IMR-90 (cell line): ENCODE measurements around the gene ADGRL3. TPM values are rescaled to one million over a fixed set of nuclear protein-coding genes. Genes with fewer than 3 reads are reported as not detected.

ENCODE experiments used
- ATAC-seq: fragments of 200-7000 bp; cut with Tn5 transposase; 2 replicates; pipeline ENCODE4 v1.9.1; 2020; ENCODE audit warnings: low read depth, mild to moderate bottlenecking, moderate library complexity
- BruUV-seq: library from RNA; stranded (reverse); fragments of 400-500 nt; replicated peaks from 2 replicates; lab custom pipeline; 2021; lab: Mats Ljungman, UMichigan
- CTCF ChIA-PET: fragments of 300-600 bp; formaldehyde crosslinking; extraction: SDS; loops from one replicate; lab custom pipeline; 2021; ENCODE audit warnings: antibody characterized with exemption; lab: Yijun Ruan, JAX
- POLR2A ChIA-PET: fragments of 300-600 bp; sonication (Branson Sonifier 250); formaldehyde crosslinking; loops from one replicate; lab custom pipeline; 2022; ENCODE audit warnings: antibody characterized with exemption; ENCODE audit not compliant: unreplicated experiment; lab: Charles Lee
- DNase-seq: peaks from one replicate; pipeline ENCODE4 v3.0.0; 2013
- H2AFZ ChIP-seq: replicated peaks from 2 replicates; pipeline ENCODE3; 2013; ENCODE audit warnings: low read length, mild to moderate bottlenecking; ENCODE audit not compliant: poor library complexity
- H2AK5ac ChIP-seq: 2 replicates; pipeline ENCODE4 v1.6.1; 2013; ENCODE audit warnings: low read depth, low read length, inconsistent platforms
- H2AK9ac ChIP-seq: replicated peaks from 2 replicates; pipeline ENCODE3; 2013; ENCODE audit warnings: mild to moderate bottlenecking, low read depth, low read length, moderate library complexity; ENCODE audit not compliant: poor library complexity
- H2BK120ac ChIP-seq: 2 replicates; pipeline ENCODE4 v1.6.1; 2013; ENCODE audit warnings: low read depth, low read length, inconsistent platforms
- H2BK15ac ChIP-seq: 3 replicates; pipeline ENCODE4 v1.6.1; 2013; ENCODE audit warnings: low read depth, low read length, inconsistent platforms
- H2BK20ac ChIP-seq: 2 replicates; pipeline ENCODE4 v1.6.1; 2013; ENCODE audit warnings: low read depth, mild to moderate bottlenecking, inconsistent platforms, low read length, moderate library complexity
- H2BK5ac ChIP-seq: 2 replicates; pipeline ENCODE4 v1.6.1; 2013; ENCODE audit warnings: mild to moderate bottlenecking, low read depth, low read length, inconsistent platforms; ENCODE audit not compliant: poor library complexity, severe bottlenecking
- H3K14ac ChIP-seq: replicated peaks from 2 replicates; pipeline ENCODE4 v1.6.1; 2013; ENCODE audit warnings: low read depth, low read length, inconsistent platforms
- H3K18ac ChIP-seq: 2 replicates; pipeline ENCODE4 v1.6.1; 2013; ENCODE audit warnings: low read depth, low read length, control low read depth
- H3K23ac ChIP-seq: 2 replicates; pipeline ENCODE4 v1.6.1; 2013; ENCODE audit warnings: low read depth, low read length, inconsistent platforms
- H3K27ac ChIP-seq: 2 replicates; pipeline ENCODE4 v1.5.1; 2013; ENCODE audit warnings: mild to moderate bottlenecking, control low read depth, low read length; ENCODE audit not compliant: insufficient read depth
- H3K27me3 ChIP-seq: 2 replicates; pipeline ENCODE4 v1.6.1; 2013; ENCODE audit warnings: low read length; ENCODE audit not compliant: control insufficient read depth, insufficient read depth
- H3K36me3 ChIP-seq: 2 replicates; pipeline ENCODE4 v1.6.1; 2013; ENCODE audit warnings: low read length, mixed read lengths; ENCODE audit not compliant: control insufficient read depth, insufficient read depth
- H3K4ac ChIP-seq: 2 replicates; pipeline ENCODE4 v1.6.1; 2013; ENCODE audit warnings: low read depth, low read length, inconsistent platforms
- H3K4me1 ChIP-seq: 2 replicates; pipeline ENCODE4 v1.6.1; 2013; ENCODE audit warnings: low read length, mixed read lengths; ENCODE audit not compliant: control insufficient read depth, insufficient read depth
- H3K4me2 ChIP-seq: 2 replicates; pipeline ENCODE4 v1.6.1; 2013; ENCODE audit warnings: low read depth, mild to moderate bottlenecking, control low read depth, low read length, moderate library complexity
- H3K4me3 ChIP-seq: 2 replicates; pipeline ENCODE4 v1.5.1; 2013; ENCODE audit warnings: low read depth, mild to moderate bottlenecking, control low read depth, low read length, moderate library complexity; ENCODE audit not compliant: insufficient read depth
- H3K56ac ChIP-seq: 2 replicates; pipeline ENCODE4 v1.6.1; 2013; ENCODE audit warnings: low read length, inconsistent platforms; ENCODE audit not compliant: insufficient read depth; ENCODE audit errors: extremely low read depth
- H3K79me1 ChIP-seq, 2 experiments: 2 replicates each; pipeline ENCODE4 v1.6.1; 2013; ENCODE audit warnings: low read length in 2 of 2, inconsistent platforms in 1 of 2, low read depth in 1 of 2
- H3K9ac ChIP-seq: 2 replicates; pipeline ENCODE4 v1.6.1; 2013; ENCODE audit warnings: low read depth, low read length, control low read depth
- H3K9me1 ChIP-seq: 2 replicates; pipeline ENCODE4 v1.6.1; 2013; ENCODE audit warnings: low read length, inconsistent platforms; ENCODE audit not compliant: insufficient read depth
- H3K9me3 ChIP-seq: 2 replicates; pipeline ENCODE4 v1.6.1; 2013; ENCODE audit warnings: low read length; ENCODE audit not compliant: control insufficient read depth, insufficient read depth
- H4K20me1 ChIP-seq: 2 replicates; pipeline ENCODE4 v1.6.1; 2013; ENCODE audit warnings: low read length, inconsistent platforms; ENCODE audit not compliant: insufficient read depth
- H4K5ac ChIP-seq: 2 replicates; pipeline ENCODE4 v1.6.1; 2013; ENCODE audit warnings: mild to moderate bottlenecking, low read depth, low read length, control low read depth
- H4K8ac ChIP-seq, 2 experiments: 2 replicates each; pipeline ENCODE4 v1.6.1; 2013; ENCODE audit warnings: low read depth in 2 of 2, low read length in 2 of 2, control low read depth in 1 of 2, inconsistent platforms in 1 of 2
- H4K91ac ChIP-seq: 2 replicates; pipeline ENCODE4 v1.6.1; 2013; ENCODE audit warnings: low read depth, low read length, inconsistent platforms; ENCODE audit not compliant: insufficient read depth
- BHLHE40 ChIP-seq: fragments of 150-350 bp; IDR thresholded peaks from 2 replicates; pipeline ENCODE4 v1.6.1; 2016; ENCODE audit warnings: mild to moderate bottlenecking, low read depth, low read length
- CEBPB ChIP-seq: IDR thresholded peaks from 2 replicates; pipeline ENCODE4 v1.6.1; 2012; ENCODE audit warnings: low read depth, low read length, improper control_type of control experiment
- CHD1 ChIP-seq: IDR thresholded peaks from 2 replicates; pipeline ENCODE4 v1.6.1; 2012; ENCODE audit warnings: low read depth, low read length, improper control_type of control experiment
- FOS ChIP-seq: fragments of 150-350 bp; IDR thresholded peaks from 2 replicates; pipeline ENCODE4 v1.6.1; 2016; ENCODE audit warnings: low read depth, low read length
- MAFK ChIP-seq: IDR thresholded peaks from 2 replicates; pipeline ENCODE4 v1.6.1; 2012; ENCODE audit warnings: low read depth, low read length, improper control_type of control experiment
- MAZ ChIP-seq: IDR thresholded peaks from 2 replicates; pipeline ENCODE4 v1.6.1; 2012; ENCODE audit warnings: low read depth, mild to moderate bottlenecking, low read length, improper control_type of control experiment, moderate library complexity, borderline replicate concordance
- MXI1 ChIP-seq: IDR thresholded peaks from 2 replicates; pipeline ENCODE4 v1.6.1; 2012; ENCODE audit warnings: low read depth, mild to moderate bottlenecking, low read length, moderate library complexity, borderline replicate concordance
- RAD21 ChIP-seq: IDR thresholded peaks from 2 replicates; pipeline ENCODE4 v1.6.1; 2012; ENCODE audit warnings: low read length, improper control_type of control experiment
- RCOR1 ChIP-seq: IDR thresholded peaks from 2 replicates; pipeline ENCODE4 v1.6.1; 2012; ENCODE audit warnings: mild to moderate bottlenecking, low read length, improper control_type of control experiment; ENCODE audit not compliant: insufficient replicate concordance
- RFX5 ChIP-seq: IDR thresholded peaks from 2 replicates; pipeline ENCODE4 v1.8.0; 2012; ENCODE audit warnings: low read depth, mild to moderate bottlenecking, low read length, moderate library complexity
- SMC3 ChIP-seq: fragments of 150-350 bp; IDR thresholded peaks from 2 replicates; pipeline ENCODE4 v1.6.1; 2016; ENCODE audit warnings: low read depth, mild to moderate bottlenecking, antibody characterized with exemption, low read length, moderate library complexity
- WGBS, 2 experiments: methylation state at CpG; one replicate each; pipeline versions ENCODE4 v1.1.5 to v1.1.7; 2013; ENCODE audit warnings: missing lambda C conversion rate in 2 of 2; ENCODE audit not compliant: insufficient read length in 1 of 2; ENCODE audit errors: extremely low coverage in 2 of 2; 5-methylcytosine and 5-hydroxymethylcytosine counted together
- dilution Hi-C: fragments of 300-500 bp; cut with HindIII; formaldehyde crosslinking; loops from one replicate; pipeline ENCODE4 v1.14.3; 2018; ENCODE audit warnings: low sequenced_read_pairs; ENCODE audit not compliant: unreplicated experiment
- in situ Hi-C: fragments of 300-500 bp; cut with MboI; formaldehyde crosslinking; loops from 3 replicates; pipeline ENCODE4 v1.14.3; 2019; ENCODE audit warnings: low sequenced_read_pairs, inconsistent platforms, mixed read lengths
- intact Hi-C: fragments of 100-400 bp; cut with micrococcal nuclease; formaldehyde crosslinking; loops from 2 replicates; pipeline ENCODE4 v1.10.0; 2022
- polyA plus RNA-seq, 3 experiments: library from polyadenylated mRNA; depleted of rRNA; stranded (reverse); fragments of >200 nt; gene quantifications; 2 replicates each; pipeline ENCODE4 v1.2.3, GENCODE V29; 2012; ENCODE audit warnings: low replicate concordance in 1 of 3
- total RNA-seq: library from RNA; depleted of rRNA; stranded (reverse); fragments of >200 nt; gene quantifications from 2 replicates; pipeline ENCODE4 v1.2.3, GENCODE V29; 2012
- TF ChIP-seq, protein P1 (sequence below): conservative IDR thresholded peaks from 2 replicates; pipeline ENCODE4 v1.5.1; 2012; ENCODE audit warnings: mild to moderate bottlenecking, low read depth, low read length, improper control_type of control experiment
- TF ChIP-seq, protein P2 (sequence below): fragments of 150-350 bp; IDR thresholded peaks from 2 replicates; pipeline ENCODE4 v1.6.1; 2017; ENCODE audit warnings: mild to moderate bottlenecking, antibody characterized with exemption, low read length, low read depth
- TF ChIP-seq, protein P3 (sequence below): fragments of 150-350 bp; IDR thresholded peaks from 2 replicates; pipeline ENCODE4 v1.6.1; 2016; ENCODE audit warnings: low read depth, mild to moderate bottlenecking, low read length, moderate library complexity, borderline replicate concordance

ADGRL3 gene
- total and polyA plus RNA-seq, 2 of the 4 experiments (the other 2 are of a cell fraction): 0.46 to 2.5 TPM

DNA sequence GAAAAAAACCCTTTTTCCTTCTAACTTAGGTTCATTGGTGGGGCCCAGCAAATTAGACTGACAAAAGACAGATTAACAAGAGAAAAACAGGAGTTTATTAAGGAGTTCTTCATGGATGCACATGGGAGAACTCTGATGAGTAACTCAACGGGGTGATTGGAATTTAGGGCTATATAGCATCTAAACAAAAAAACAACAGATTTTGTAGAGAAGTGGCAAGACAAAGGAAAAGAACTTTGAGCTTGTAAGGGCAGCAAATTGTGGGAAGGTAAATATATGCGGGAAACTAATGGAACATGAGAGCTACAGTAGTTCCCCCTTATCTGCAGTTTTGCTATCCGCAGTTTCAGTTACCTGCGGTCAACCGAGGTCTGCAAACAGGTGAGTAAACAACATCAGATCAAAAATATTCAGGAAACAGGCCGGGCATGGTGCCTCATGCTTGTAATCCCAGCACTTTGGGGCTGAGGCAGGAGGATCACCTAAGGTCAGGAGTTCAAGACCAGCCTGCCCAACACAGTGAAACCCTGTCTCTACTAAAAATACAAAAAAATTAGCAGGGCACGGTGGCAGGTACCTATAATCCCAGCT lies 573.6 kb downstream of the ADGRL3 start:
- Histone ChIP-seq H3K79me1 (no peaks in the 10 kb centered on the region), H3K4ac (no peak overlapping the region), H2BK5ac (no peak overlapping the region), H2BK15ac (no peak overlapping the region), H3K9me1 (no peaks in the 10 kb centered on the region), H3K27ac (no peak overlapping the region), H2BK120ac (no peak overlapping the region), H2AK9ac (no peak overlapping the region), H4K91ac (no peak overlapping the region), H3K27me3 (no peaks in the 10 kb centered on the region), H3K14ac (no peak overlapping the region), H4K5ac (no peak overlapping the region), H3K56ac (no peak overlapping the region), H4K20me1 (no peaks in the 10 kb centered on the region), H3K23ac (no peak overlapping the region), H3K4me2 (no peak overlapping the region), H3K9ac (no peak overlapping the region), H3K36me3 (no peaks in the 10 kb centered on the region), H2BK20ac (no peak overlapping the region), H3K9me3 (no peaks in the 10 kb centered on the region; the same call in 1 of the 2 replicates), H3K4me1 (no peaks in the 10 kb centered on the region), H3K4me3 (no peak overlapping the region), H2AFZ (no peak overlapping the region), H4K8ac (no peak overlapping the region), H2AK5ac (no peak overlapping the region), H3K18ac (no peak overlapping the region)
- ChIA-PET CTCF (no interaction called here), POLR2A (no interaction called here)
- BruUV-seq: no TSS peak
- TF ChIP-seq CEBPB (no peak), MXI1 (no peak), RFX5 (no peak), RCOR1 (no peak), RAD21 (no peak), SMC3 (no peak), BHLHE40 (no peak), CHD1 (no peak), FOS (no peak), MAZ (no peak), MAFK (no peak)
- TF ChIP-seq, protein P1, sequence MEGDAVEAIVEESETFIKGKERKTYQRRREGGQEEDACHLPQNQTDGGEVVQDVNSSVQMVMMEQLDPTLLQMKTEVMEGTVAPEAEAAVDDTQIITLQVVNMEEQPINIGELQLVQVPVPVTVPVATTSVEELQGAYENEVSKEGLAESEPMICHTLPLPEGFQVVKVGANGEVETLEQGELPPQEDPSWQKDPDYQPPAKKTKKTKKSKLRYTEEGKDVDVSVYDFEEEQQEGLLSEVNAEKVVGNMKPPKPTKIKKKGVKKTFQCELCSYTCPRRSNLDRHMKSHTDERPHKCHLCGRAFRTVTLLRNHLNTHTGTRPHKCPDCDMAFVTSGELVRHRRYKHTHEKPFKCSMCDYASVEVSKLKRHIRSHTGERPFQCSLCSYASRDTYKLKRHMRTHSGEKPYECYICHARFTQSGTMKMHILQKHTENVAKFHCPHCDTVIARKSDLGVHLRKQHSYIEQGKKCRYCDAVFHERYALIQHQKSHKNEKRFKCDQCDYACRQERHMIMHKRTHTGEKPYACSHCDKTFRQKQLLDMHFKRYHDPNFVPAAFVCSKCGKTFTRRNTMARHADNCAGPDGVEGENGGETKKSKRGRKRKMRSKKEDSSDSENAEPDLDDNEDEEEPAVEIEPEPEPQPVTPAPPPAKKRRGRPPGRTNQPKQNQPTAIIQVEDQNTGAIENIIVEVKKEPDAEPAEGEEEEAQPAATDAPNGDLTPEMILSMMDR: no peak
- TF ChIP-seq, protein P2, sequence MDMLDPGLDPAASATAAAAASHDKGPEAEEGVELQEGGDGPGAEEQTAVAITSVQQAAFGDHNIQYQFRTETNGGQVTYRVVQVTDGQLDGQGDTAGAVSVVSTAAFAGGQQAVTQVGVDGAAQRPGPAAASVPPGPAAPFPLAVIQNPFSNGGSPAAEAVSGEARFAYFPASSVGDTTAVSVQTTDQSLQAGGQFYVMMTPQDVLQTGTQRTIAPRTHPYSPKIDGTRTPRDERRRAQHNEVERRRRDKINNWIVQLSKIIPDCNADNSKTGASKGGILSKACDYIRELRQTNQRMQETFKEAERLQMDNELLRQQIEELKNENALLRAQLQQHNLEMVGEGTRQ: no peak
- TF ChIP-seq, protein P3, sequence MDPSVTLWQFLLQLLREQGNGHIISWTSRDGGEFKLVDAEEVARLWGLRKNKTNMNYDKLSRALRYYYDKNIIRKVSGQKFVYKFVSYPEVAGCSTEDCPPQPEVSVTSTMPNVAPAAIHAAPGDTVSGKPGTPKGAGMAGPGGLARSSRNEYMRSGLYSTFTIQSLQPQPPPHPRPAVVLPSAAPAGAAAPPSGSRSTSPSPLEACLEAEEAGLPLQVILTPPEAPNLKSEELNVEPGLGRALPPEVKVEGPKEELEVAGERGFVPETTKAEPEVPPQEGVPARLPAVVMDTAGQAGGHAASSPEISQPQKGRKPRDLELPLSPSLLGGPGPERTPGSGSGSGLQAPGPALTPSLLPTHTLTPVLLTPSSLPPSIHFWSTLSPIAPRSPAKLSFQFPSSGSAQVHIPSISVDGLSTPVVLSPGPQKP: no peak
- DNase-seq: no peak
- WGBS, 2 experiments: 71% methylated on average over 3 of the region's 7 CpGs; no CpG with 5 or more reads in 1 of the 2 experiments
- in situ Hi-C loops: no loop called here
- dilution Hi-C loops: no loop called here
- intact Hi-C loops: no loop called here
- ATAC-seq: no peak
